ENCODE measurements around the gene NCOA3.
"Not testable (repeated sequence)": the region's sequence is repeated elsewhere in the genome, so short reads cannot be mapped to it uniquely, and the experiment has no call there.

NCOA3 gene

DNA sequence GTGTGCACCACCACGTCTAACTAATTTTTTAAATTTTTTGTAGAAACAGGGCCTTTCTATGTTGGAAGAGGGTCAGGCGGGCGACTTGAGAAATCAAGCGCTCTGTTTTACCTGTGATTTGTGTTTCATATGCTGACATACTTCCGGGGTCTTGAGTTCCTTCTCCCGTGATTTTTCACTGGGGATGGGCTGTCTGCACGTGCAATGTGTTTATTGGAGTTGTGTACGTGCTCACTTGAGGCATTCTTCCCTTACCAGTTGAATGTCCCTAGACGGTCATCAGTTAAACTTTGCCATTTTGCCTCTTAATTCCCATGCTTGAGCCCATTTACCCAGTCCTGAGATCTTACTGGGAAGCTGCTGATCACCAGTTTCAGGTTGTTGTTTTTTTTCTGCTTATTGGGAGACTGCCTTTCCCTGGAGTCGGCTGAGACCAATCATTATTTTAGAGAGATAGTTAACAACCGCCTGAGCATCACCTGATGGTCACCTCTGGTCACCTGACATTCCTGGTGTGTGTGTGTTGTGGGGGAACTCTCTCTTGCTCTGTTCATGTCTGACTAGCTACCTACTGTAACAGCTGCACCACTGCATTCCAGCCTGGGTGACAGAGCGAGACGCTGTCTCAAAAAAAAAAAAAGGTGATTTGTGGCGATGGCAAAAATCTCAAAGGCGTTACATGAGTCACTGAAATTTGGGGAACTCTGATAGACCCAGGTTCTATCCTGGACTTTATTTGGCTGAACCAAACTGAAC is 34.8 kb upstream of the NCOA3 start:
- DNase-seq (ENCODE audit: extremely low spot score, insufficient read length, low read depth), result no peak
- peak; percentile 56 for FAIRE-seq

DNA sequence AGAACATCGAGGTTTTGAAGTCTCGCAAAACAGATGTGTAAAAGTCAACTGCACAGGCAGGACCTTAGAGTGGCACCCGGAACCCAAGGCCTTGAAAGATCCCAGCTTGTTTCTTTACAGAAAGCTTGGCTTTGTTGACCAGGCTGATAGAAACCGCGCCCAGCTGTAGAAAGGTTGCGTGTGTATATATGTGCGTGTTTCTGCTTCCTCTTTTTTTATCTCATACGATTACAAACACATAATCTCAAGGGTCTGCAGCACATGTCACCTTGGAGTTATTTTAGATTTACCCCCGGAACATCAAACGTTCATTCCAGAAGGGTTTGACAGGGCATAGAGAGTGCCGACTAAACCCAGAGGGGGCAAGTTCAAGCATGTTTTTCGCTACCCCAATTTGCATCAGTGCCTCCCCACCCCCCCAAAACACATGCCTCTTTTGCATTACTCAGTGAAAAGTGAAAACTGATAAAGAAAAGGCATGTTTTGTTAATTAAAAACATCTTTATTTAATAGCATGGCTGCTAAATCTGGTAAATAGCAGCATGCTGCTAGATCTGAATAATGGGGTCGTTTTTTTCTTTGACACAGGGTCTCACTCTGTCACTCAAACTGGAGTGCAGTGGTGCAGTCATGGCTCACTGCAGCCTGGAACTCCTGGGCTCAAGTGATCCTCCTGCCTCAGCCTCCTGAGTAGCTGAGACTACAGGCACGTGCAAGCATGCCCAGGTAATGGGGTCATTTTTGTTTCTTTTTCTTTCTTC is 33.2 kb upstream of the NCOA3 start:
- FAIRE-seq (peak; percentile 88), DNase-seq (ENCODE audit: extremely low spot score, insufficient read length, low read depth) (no peak)

DNA sequence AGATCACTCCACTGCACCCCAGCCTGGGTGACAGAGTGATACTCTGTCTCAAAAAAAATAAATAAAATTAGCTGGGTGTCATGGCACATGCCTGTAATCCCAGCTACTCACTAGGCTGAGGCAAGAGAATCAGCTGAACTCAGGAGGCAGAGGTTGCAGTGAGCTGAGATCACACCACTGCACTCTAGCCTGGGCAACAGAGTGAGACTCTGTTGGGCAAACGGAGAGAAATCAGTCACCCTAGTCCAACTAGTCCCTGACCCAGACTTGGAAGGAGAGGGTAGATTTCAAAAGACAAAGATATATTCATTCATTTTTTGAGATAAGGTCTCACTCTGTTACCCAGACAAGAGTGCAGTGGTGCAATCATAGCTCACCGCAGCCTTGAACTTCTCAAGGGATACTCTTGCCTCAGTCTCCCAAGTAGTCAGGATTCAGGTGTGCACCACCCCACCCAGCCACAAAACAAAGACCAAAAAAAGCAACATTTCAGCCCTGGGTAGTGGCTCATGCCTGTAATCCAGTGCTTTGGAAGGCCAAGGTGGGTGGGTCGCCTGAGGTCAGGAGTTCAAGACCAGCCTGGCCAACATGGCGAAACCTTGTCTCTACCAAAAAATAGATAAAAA is 26.2 kb upstream of the NCOA3 start:
- DNase-seq (ENCODE audit: extremely low spot score, insufficient read length, low read depth), result no peak
- FAIRE-seq, result no peak

DNA sequence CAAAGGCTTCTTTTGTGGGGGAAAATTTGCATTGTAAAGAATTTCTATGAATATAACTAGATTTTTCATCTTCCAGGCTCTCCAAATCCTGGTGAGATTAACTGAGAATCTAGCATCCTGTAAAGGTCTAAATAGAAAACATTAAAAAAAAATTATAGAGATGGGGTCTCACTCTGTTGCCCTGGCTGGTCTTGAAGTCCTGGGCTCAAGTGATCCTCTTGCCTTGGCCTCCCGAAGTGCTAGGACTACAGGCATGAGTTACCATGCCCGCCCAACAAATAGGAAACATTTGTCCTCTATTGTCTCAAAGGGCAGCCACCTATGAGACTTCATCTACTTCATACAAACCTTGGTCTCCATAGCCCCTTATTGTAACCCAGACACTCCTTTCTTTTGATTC is 25.2 kb upstream of the NCOA3 start:
- FAIRE-seq (no peak), DNase-seq (ENCODE audit: extremely low spot score, insufficient read length, low read depth) (no peak)

DNA sequence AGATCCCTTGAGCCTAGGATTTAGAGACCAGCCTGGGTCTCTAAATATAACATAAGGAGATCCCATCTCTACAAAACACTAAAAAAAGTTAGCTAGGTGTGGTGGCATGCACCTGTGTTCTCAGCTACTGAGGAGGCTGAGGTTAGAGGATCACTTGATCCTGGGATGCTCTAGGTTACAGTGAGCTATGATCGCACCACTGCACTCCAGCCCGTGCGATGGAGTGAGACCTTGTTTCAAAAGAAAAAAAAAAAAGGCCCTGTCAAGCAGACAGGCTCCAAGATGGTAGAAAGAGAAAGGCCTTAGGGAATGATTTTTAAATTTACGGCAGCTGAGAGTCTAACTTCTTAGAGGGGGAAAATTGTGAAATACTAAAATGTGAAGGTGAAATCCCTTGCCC is 22.6 kb upstream of the NCOA3 start:
- FAIRE-seq, result no peak
- DNase-seq (ENCODE audit: extremely low spot score, insufficient read length, low read depth), result no peak

DNA sequence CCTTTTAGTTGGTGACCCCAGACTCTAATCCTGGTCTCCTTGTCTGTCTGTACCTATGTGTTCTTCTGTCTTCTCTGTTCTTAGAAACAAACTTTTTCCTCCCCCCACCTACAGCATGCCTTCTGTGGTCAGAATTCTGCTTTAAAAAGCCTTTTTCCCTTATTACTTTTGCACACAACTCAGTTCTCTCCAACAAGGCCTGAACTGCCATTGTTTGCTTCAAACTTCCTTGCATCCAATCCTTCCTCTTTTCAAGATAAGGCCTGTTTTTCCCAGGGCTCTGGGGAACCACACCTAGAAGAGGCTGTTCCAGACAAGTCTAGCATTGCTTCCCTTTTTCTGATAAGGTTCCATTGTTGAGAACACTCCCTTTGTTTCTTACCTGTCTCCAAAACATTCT is 22.2 kb upstream of the NCOA3 start:
- DNase-seq (ENCODE audit: extremely low spot score, insufficient read length, low read depth) (no peak), FAIRE-seq (no peak)

DNA sequence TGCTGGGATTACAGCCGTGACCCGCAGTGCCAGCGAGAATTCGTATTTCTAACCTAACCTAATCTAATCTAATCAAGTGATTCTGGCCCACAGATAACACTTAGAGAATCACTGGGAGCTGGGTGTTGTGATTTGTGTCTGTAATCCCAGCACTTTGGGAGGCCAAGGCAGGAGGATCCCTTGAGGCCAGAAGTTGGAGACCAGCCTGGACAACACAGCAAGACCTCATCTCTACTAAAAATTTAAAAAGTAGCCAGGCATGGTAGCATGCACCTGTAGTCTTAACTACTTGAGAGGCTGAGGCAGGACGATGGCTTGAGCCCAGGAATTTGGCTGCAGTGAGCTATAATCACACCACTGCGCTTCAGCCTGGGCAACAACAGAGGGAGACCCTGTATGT is 21.4 kb upstream of the NCOA3 start:
- DNase-seq (ENCODE audit: extremely low spot score, insufficient read length, low read depth) (no peak), FAIRE-seq (no peak)

DNA sequence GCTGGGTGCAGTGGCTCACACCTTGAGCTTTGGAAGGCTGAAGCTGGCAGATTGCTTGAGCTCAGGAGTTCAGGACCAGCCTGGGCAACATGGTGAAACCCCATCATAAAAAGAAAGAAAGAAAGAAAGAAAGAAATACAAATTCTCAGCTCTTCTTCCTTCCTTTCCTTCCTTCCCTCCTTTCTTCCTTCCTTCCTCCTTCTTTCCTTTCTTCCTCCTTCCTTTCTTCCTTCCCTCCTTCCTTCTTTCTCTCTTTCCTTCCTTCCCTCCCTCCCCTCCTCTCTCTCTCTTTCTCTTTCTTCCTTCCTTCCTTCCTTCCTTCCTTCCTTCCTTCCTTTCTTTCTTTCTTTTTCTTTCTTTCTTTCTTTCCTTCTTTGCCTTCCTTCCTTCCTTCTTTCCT is 21.0 kb upstream of the NCOA3 start:
- FAIRE-seq (no peak), DNase-seq (ENCODE audit: extremely low spot score, insufficient read length, low read depth) (no peak)

DNA sequence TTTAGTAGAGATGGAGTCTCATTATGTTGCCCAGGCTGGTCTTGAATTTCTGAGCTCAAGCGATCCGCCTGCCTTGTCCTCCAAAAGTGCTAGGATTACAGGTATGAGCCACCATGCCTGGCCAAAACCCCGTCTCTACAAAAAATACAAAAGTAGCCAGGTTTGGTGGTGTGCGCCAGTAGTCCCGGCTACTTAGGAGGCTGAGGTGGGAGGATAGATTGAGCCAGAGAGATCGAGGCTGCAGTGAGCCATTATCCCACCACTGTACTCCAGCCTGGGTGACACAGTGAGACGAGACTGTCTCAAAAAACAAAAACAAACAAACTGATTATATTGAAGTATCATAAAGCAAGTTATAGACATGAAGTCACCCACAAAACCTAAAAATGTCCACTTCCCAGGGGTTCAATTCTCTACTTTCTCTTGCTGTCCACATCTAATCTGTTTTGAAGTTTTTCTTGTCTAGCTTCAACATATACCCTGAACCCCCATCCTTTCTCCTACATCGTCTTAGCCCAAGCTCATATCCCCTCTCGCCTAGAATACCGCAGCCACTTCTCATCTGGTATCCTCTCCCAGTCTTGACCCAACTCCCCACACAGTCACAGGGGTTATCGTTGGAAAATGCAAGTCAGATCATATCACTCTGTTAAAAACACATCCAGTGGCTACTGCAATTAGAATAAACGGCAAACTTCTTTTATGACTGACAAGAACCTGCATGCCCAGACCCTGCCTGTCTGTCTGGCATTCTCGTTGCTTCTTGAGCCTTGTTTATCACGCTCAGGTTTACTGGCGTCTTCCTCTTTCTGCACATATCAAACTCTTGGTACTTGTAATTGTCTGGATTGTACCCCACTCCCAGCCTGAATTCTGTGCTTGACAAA is 20.1 kb upstream of the NCOA3 start:
- DNase-seq (ENCODE audit: extremely low spot score, insufficient read length, low read depth) (no peak), FAIRE-seq (no peak)

DNA sequence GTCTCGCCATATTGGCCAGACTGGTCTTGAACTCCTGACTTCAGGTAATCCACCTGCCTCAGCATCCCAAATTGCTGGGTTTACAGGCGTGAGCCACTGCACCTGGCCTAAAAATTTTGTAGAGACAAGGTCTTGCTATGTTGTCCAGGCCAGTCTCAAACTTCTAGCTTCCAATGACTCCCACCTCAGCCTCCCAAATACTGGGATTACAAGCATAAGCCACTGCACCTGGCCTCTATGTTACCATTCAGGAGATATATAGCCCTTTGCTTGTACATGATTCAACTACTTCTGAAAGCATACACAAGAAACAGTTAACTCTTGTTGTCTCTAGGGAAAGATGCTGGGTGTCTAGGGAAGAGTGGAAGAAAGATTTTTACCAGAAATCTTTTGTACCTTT is 19.0 kb upstream of the NCOA3 start:
- FAIRE-seq, result no peak
- no peak for DNase-seq (ENCODE audit: extremely low spot score, insufficient read length, low read depth)

DNA sequence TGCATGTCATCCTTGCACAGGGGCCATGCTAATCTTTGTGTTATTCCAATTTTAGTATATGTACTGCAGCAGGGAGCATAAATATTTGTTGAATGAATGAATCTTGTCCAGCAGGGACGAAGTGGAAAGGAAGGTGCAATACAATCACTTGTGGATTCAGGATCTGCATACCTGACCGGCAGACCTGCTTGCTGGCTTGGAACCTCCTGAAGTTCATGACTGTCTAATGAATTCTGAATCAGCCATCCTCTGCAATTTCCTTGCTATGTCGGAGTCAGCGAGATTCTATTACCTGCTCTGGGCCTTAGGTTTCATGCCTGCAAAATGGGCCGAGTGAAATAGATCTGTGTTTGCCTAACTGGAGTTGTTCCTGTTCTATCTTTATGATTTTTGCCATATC is 17.4 kb upstream of the NCOA3 start:
- no peak for FAIRE-seq
- DNase-seq (ENCODE audit: extremely low spot score, insufficient read length, low read depth), result no peak

DNA sequence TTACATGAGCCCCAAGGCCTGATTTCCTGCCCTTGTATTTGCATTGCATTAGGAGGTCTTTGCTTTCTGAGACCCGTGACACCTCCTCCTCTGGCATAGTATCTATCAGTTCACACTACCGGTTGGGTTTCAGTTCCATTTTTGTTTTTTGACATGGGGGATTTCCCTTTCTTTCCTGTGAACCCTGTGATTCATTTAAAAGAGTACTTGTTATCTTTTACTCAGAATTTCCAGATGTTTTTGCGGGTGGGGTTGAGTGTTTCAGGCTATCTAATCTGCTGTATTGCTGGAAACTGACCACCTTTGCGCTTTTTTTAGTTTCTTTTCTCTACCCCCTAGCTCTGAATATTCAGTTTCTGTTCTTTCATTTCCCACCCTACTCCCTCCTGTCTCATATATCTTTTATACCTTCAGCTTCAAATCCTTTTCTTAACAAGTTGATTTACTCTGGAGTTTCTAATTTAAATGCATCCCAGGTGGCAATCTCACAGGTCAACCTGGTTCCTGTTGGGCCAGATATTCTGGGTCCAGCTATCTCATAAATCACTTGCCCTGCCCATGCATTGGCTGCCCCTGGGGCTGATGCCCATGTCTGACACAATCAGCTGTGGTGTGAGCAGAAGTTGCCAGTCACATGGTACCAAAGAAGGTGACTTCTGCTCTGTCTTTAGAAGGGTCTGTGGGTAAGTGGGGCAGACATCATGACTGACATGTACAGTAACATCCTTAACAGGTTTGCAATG is 14.3 kb upstream of the NCOA3 start:
- peak; percentile 64 for DNase-seq (ENCODE audit: extremely low spot score, insufficient read length, low read depth)
- peak; percentile 96 for FAIRE-seq

DNA sequence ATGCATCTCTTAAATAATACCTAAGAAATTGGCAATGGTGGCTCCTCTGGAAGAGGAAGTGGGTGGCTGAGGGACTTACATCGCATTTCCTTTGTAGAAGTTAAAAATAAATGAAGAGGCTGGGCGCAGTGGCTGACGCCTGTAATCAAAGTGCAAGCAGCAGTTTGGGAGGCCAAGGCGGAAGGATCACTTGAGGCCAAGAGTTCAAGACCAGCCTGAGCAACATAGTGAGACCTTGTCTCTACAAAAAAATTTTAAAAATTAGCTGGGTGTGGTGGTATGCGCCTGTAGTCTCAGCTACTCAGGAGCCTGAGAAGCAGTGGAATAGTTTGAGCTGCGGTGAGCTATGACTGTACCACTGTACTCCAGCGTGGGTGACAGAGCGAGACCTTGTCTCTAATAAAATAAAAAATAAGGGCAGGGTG is 12.2 kb upstream of the NCOA3 start:
- DNase-seq (ENCODE audit: extremely low spot score, insufficient read length, low read depth) (no peak), FAIRE-seq (peak; percentile 39)

DNA sequence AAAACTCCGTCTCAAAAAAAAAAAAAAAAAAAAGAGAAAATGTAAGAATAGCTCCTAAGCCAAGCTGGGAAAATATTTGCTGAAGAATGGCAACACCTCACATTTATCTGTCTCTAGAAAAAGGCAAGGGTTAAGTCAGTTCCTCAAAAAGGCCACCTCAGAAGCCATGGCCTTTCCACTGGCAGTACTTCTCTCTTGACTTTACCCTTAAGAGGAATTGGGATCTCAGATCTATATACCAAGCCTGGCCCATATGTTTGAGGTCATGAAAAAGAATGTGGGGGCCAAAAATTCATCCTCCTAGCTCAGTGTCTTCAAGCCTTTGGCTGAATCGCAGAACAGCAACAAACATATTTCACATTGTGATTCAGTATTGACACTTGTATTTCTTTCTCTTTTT is 10.9 kb upstream of the NCOA3 start:
- DNase-seq (ENCODE audit: extremely low spot score, insufficient read length, low read depth) (no peak), FAIRE-seq (peak; percentile 47)

DNA sequence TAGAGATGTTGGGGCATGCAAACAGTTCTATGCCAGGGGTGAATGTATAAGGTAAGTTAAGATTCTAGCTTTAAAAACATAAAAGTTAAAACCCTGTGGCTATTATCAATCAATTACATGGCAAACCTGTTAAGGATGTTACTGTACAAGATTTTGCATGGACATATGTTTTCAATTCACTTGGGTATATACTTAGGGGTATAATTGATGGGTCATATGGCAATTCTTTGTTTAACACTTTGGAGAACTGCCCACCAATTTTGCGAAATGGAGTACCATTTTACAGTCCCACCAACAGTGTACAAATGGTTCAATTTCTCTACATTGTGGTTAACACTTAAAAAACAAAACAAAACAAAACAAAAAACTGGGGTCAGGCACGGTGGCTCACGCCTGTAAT is 9.4 kb upstream of the NCOA3 start:
- no peak for DNase-seq (ENCODE audit: extremely low spot score, insufficient read length, low read depth)
- FAIRE-seq, result no peak

DNA sequence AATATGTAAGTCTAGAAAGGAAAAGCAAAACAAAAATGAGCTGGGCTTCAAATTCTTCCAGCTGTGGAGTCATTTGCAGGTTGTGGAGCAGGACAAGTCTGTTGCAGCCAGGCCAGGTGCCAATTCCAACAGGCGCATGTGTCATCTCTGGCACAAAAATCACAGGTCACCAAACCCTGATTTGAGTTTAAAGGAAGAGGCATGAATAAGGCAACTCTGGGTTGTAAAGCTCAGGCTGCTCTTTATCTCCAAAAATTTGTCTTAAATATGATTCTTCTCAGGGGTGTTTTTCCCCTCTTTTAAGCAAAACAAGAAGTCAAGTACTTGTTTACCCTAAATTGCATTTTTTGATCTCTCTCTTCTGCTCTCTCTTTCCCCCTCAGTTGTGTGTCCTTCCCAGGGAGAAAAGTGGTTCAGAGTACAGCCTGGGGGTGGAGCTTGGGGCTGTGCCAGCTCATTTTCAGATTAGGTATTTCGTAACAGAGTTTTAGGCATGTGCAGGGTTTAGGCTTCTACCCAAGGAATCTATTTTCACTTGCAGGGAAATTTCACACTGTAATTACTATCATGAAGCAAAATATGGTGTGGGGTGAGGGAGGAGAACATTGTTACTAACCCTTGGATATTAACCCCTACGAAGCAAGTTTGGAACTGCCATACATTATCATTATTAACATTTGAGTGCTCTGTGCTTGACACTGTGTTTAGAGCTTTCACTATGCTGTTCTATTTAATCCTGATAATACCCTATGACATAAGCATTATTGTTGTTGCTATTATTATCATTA is 8.3 kb upstream of the NCOA3 start:
- DNase-seq (ENCODE audit: extremely low spot score, insufficient read length, low read depth), result no peak
- FAIRE-seq, result peak; percentile 55

DNA sequence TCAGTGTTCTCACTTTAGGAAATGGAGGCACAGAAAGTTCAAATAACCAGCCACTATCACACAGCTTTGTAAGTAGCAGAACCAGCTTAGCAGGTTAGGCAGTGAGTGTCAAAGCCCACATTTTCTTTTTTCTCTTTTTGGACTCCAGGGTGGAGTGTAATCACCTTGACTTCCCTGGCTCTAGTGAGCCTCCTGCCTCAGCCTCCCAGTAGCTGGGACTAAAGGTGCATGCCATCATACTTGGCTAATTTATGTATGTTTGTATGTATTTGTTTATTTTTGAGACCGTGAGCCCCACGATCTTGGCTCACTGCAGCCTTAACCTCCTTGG is 7.8 kb upstream of the NCOA3 start:
- no peak for DNase-seq (ENCODE audit: extremely low spot score, insufficient read length, low read depth)
- FAIRE-seq, result no peak

DNA sequence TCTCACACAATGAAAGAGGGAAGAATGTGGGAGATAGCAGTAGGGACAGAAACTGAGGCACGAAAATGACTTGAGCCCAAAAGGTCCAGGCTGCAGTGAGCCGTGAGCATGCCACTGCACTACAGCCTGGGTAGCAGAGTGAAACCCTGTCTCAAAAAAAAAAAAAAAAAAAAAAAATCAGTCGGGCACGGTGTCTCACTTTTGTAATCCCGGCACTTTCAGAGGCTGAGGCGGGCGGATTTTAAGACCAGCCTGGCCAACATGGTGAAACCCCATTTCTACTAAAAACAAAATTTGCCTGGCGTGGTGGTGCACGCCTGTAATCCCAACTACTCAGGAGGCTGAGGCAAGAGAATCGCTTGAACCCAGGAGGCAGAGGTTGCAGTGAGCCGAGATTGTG is 7.1 kb upstream of the NCOA3 start:
- DNase-seq (ENCODE audit: extremely low spot score, insufficient read length, low read depth); FAIRE-seq: not testable (repeated sequence)

DNA sequence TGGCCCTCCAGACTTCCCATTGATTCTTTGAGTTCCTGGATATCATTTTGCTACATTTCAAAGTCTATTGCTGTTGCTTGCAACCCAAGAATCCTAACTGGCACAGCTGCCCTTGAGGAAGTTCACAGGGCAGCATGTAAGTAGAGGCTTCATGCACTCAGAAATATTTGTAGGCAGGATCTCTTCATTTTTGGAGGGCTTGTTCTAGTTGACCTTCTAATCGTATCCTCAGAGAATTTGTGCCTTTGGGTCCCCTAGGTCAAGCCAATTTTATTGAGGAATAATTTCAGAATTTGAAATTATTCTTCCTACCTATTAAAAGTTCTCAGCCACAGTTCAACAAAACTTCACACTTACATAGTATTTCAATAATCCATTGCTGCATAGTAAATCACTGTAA is 5.6 kb upstream of the NCOA3 start:
- DNase-seq (ENCODE audit: extremely low spot score, insufficient read length, low read depth) (no peak), FAIRE-seq (no peak)
